ENCODE results near the gene RANBP3L. TPM values are rescaled to one million over a fixed set of nuclear protein-coding genes. Genes with fewer than 3 reads are reported as not detected.

The RANBP3L gene
- total RNA-seq, 4 donors from 2014 or later: 6.5 to 15.8 (median 8.5) TPM

GRCh38 chr5:36281626-36282025, 20.1 kb downstream of the RANBP3L start:
- no peak for DNase-seq
- no peak for TF ChIP-seq POLR2A (IDR thresholded peaks at IDR 0.05)
- TF ChIP-seq, protein P1, sequence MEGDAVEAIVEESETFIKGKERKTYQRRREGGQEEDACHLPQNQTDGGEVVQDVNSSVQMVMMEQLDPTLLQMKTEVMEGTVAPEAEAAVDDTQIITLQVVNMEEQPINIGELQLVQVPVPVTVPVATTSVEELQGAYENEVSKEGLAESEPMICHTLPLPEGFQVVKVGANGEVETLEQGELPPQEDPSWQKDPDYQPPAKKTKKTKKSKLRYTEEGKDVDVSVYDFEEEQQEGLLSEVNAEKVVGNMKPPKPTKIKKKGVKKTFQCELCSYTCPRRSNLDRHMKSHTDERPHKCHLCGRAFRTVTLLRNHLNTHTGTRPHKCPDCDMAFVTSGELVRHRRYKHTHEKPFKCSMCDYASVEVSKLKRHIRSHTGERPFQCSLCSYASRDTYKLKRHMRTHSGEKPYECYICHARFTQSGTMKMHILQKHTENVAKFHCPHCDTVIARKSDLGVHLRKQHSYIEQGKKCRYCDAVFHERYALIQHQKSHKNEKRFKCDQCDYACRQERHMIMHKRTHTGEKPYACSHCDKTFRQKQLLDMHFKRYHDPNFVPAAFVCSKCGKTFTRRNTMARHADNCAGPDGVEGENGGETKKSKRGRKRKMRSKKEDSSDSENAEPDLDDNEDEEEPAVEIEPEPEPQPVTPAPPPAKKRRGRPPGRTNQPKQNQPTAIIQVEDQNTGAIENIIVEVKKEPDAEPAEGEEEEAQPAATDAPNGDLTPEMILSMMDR (IDR thresholded peaks at IDR 0.05): no peak
- H3K36me3 ChIP-seq: no peaks in the 10 kb centered on the region
- WGBS, 2 donors: 89 to 96% methylated on average over 2 of the region's 2 CpGs
- H3K4me1 ChIP-seq: peaks cover 12 to 14% of the 10 kb centered on the region in 2 donors
- no peaks in the 10 kb centered on the region for H3K9me3 ChIP-seq
- H3K27me3 ChIP-seq: no peaks in the 10 kb centered on the region
- intact Hi-C loops (cut with DNase I): no loop called here
- H3K27ac ChIP-seq: no peak overlapping the region
- no peak overlapping the region for H3K4me3 ChIP-seq (replicated peaks in 1 of 3)

GRCh38 chr5:36279054-36279698, 22.5 kb downstream of the RANBP3L start:
- Histone ChIP-seq H3K9me3 (no peaks in the 10 kb centered on the region), H3K4me3 (replicated peaks in 1 of 3) (no peak overlapping the region), H3K36me3 (no peaks in the 10 kb centered on the region), H3K27me3 (no peaks in the 10 kb centered on the region), H3K4me1 (peaks cover 19 to 23% of the 10 kb centered on the region in 2 donors), H3K27ac (peak overlapping the region in 1 of 3 donors; percentile 27)
- intact Hi-C loops (cut with DNase I): no loop called here
- DNase-seq: no peak
- 56 to 69% methylated on average over 3 of the region's 3 CpGs for WGBS, 2 donors
- TF ChIP-seq, protein P1 (IDR thresholded peaks at IDR 0.05): no peak
- no peak for TF ChIP-seq POLR2A (IDR thresholded peaks at IDR 0.05)

DNA sequence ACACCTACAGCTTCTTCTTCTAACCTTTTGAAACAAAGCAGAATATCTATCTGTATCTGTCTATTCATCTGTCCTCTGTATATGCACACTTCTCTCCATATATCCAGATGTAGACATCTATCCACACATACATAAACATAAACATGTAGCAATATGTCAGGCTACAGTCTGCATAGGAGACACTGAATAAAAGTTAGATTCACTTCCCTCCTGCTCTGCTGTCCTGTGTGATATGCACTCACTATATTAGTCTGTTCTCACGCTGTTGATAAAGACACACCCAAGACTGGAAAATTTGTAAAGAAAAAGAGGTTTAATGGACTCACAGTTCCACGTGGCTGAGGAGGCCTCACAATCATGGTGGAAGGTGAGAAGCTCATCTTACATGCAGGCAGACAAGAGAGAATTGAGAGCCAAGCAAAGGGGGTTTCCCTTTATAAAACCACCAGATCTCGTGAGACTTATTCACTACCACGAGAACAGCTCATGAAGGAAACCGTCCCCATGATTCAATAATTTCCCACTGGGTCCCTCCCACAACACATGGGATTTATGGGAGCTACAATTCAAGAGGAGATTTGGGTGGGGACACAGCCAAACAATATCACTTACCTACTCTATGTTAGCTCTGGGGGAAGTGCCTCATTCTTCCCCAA, 24.1 kb downstream of the RANBP3L start:
- H3K36me3 ChIP-seq: no peaks in the 10 kb centered on the region
- WGBS, 2 donors: 74 to 82% methylated on average over 5 of the region's 5 CpGs
- H3K4me3 ChIP-seq (replicated peaks in 1 of 3): no peak overlapping the region
- TF ChIP-seq POLR2A (IDR thresholded peaks at IDR 0.05): no peak
- TF ChIP-seq, protein P1 (IDR thresholded peaks at IDR 0.05): no peak
- H3K4me1 ChIP-seq: peaks cover 23 to 25% of the 10 kb centered on the region in 2 donors
- no peaks in the 10 kb centered on the region for H3K27me3 ChIP-seq
- H3K9me3 ChIP-seq: no peaks in the 10 kb centered on the region
- DNase-seq: no peak
- peak overlapping the region in 1 of 3 donors; percentile 63 for H3K27ac ChIP-seq
- intact Hi-C loops (cut with DNase I): no loop called here

DNA sequence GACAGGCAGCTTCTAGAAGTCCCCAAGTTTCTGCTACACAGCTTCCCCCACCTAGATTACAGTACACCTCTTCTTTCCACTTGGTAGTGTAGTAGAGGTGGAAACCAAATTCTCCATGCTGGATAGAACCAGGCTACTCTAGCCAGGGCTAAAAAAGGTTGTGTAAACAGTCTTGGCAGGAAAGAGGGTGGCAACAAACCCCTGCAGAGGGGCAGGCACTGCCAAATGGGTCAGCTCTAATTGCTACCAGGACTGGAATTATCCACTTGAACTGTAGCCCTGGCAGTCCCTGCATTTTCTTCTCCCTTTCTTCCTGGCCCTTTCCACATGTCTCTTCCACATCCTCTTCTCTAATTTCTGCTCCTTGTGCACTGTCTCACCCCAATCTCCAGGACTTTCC, 24.8 kb downstream of the RANBP3L start:
- no peaks in the 10 kb centered on the region for H3K27me3 ChIP-seq
- peaks cover 23 to 25% of the 10 kb centered on the region in 2 donors for H3K4me1 ChIP-seq
- no peak overlapping the region for H3K4me3 ChIP-seq (replicated peaks in 1 of 3)
- H3K9me3 ChIP-seq: no peaks in the 10 kb centered on the region
- H3K36me3 ChIP-seq: no peaks in the 10 kb centered on the region
- intact Hi-C loops (cut with DNase I): no loop called here
- TF ChIP-seq, protein P1 (IDR thresholded peaks at IDR 0.05): no peak
- TF ChIP-seq POLR2A (IDR thresholded peaks at IDR 0.05): no peak
- peak; percentile 62 to 65 for DNase-seq
- H3K27ac ChIP-seq: peak overlapping the region in 1 of 3 donors; percentile 63

All from thyroid gland (tissue), 4 donors.